ENCODE measurements around the gene TTC16. TPM values are rescaled to one million over a fixed set of nuclear protein-coding genes. Genes with fewer than 3 reads are reported as not detected.

Gene TTC16
- total RNA-seq, 2 experiments from 2014 or later: 1.6 to 2.1 TPM

- Histone ChIP-seq H3K4me1 (ENCODE audit: insufficient read depth, low read length) (no peaks in the 10 kb centered on the region), H3K9me3 (ENCODE audit: control insufficient read depth in 1 of 2, insufficient read depth in 1 of 2, low read length in 2 of 2) (no peaks in the 10 kb centered on the region), H3K27me3 (ENCODE audit: control insufficient read depth in 1 of 2, insufficient read depth in 2 of 2, low read length in 2 of 2) (no peaks in the 10 kb centered on the region), H3K27ac (ENCODE audit: low read depth in 1 of 2, low read length in 2 of 2) (no peak overlapping the region), H3K36me3 (ENCODE audit: insufficient read depth, low read length) (peaks cover 2% of the 10 kb centered on the region), H3K4me3 (ENCODE audit: low read length) (no peak overlapping the region)
- POLR2A ChIA-PET: no interaction called here
- no peak for DNase-seq
- Mint-ChIP-seq H3K9me3 (no peaks in the 10 kb centered on the region), H3K36me3 (ENCODE audit: low read depth) (no peaks in the 10 kb centered on the region), H3K4me3 (no peak overlapping the region), H3K27ac (no peak overlapping the region), H3K27me3 (no peaks in the 10 kb centered on the region), H3K4me1 (ENCODE audit: low read depth) (no peaks in the 10 kb centered on the region)
- ATAC-seq (ENCODE audit: poor library complexity): no peak
- CTCF ChIA-PET: no interaction called here
- no peak for TF ChIP-seq CTCF (IDR thresholded peaks at IDR 0.05)
- intact Hi-C loops (cut with DNase I, micrococcal nuclease): no loop called here
Observed at GRCh38 chr9:127679506-127679905, 36.4 kb upstream of the TTC16 start.

GRCh38 chr9:127680226-127680625 is 35.7 kb upstream of the TTC16 start:
- H3K27ac ChIP-seq (ENCODE audit: low read depth in 1 of 2, low read length in 2 of 2): no peak overlapping the region
- H3K27me3 Mint-ChIP-seq: no peaks in the 10 kb centered on the region
- H3K4me1 Mint-ChIP-seq (ENCODE audit: low read depth): no peaks in the 10 kb centered on the region
- H3K4me3 ChIP-seq (ENCODE audit: low read length): no peak overlapping the region
- ATAC-seq (ENCODE audit: poor library complexity) (no peak), DNase-seq (no peak)
- no peaks in the 10 kb centered on the region for H3K4me1 ChIP-seq (ENCODE audit: insufficient read depth, low read length)
- no peak overlapping the region for H3K4me3 Mint-ChIP-seq
- H3K9me3 Mint-ChIP-seq: no peaks in the 10 kb centered on the region
- H3K27ac Mint-ChIP-seq: no peak overlapping the region
- CTCF ChIA-PET: no interaction called here
- H3K36me3 Mint-ChIP-seq (ENCODE audit: low read depth): no peaks in the 10 kb centered on the region
- H3K27me3 ChIP-seq (ENCODE audit: control insufficient read depth in 1 of 2, insufficient read depth in 2 of 2, low read length in 2 of 2): no peaks in the 10 kb centered on the region
- no peaks in the 10 kb centered on the region for H3K9me3 ChIP-seq (ENCODE audit: control insufficient read depth in 1 of 2, insufficient read depth in 1 of 2, low read length in 2 of 2)
- no peak for TF ChIP-seq CTCF (IDR thresholded peaks at IDR 0.05)
- POLR2A ChIA-PET: no interaction called here
- H3K36me3 ChIP-seq (ENCODE audit: insufficient read depth, low read length): peaks cover 2% of the 10 kb centered on the region
- intact Hi-C loops (cut with DNase I, micrococcal nuclease): no loop called here

GRCh38 chr9:127680846-127681245 is 35.0 kb upstream of the TTC16 start:
- H3K27ac ChIP-seq (ENCODE audit: low read depth in 1 of 2, low read length in 2 of 2): no peak overlapping the region
- Mint-ChIP-seq H3K27me3 (no peaks in the 10 kb centered on the region), H3K27ac (no peak overlapping the region), H3K4me1 (ENCODE audit: low read depth) (no peaks in the 10 kb centered on the region), H3K36me3 (ENCODE audit: low read depth) (no peaks in the 10 kb centered on the region), H3K4me3 (no peak overlapping the region), H3K9me3 (no peaks in the 10 kb centered on the region)
- CTCF ChIA-PET: no interaction called here
- TF ChIP-seq CTCF (IDR thresholded peaks at IDR 0.05): no peak
- no peak overlapping the region for H3K4me3 ChIP-seq (ENCODE audit: low read length)
- intact Hi-C loops (cut with DNase I, micrococcal nuclease): no loop called here
- H3K36me3 ChIP-seq (ENCODE audit: insufficient read depth, low read length): peaks cover 2% of the 10 kb centered on the region
- no peak for DNase-seq
- POLR2A ChIA-PET: no interaction called here
- no peaks in the 10 kb centered on the region for H3K27me3 ChIP-seq (ENCODE audit: control insufficient read depth in 1 of 2, insufficient read depth in 2 of 2, low read length in 2 of 2)
- no peaks in the 10 kb centered on the region for H3K4me1 ChIP-seq (ENCODE audit: insufficient read depth, low read length)
- ATAC-seq (ENCODE audit: poor library complexity): no peak
- no peaks in the 10 kb centered on the region for H3K9me3 ChIP-seq (ENCODE audit: control insufficient read depth in 1 of 2, insufficient read depth in 1 of 2, low read length in 2 of 2)
